Activated naive CD4-positive, alpha-beta T cell treated with anti-CD3 and anti-CD28 coated beads, Interleukin-2, amount 50 U/mL, for 72 hours (primary cell): ENCODE results near the gene PNMA5. TPM values are rescaled to one million over a fixed set of nuclear protein-coding genes. Genes with fewer than 3 reads are reported as not detected.
"Not testable (repeated sequence)": the region's sequence is repeated elsewhere in the genome, so short reads cannot be mapped to it uniquely, and the experiment has no call there.

Experiments used
- ATAC-seq, 2 donors: fragments of 150-1000 bp; cut with Tn5 transposase; 2 replicates each; pipeline ENCODE4 v1.10.0; 2021; ENCODE audit warnings: mild to moderate bottlenecking in 2 of 2, moderate library complexity in 2 of 2
- DNase-seq, 2 donors: peaks; one replicate each; pipeline ENCODE4 v3.0.0; 2021 to 2022; ENCODE audit warnings: low spot score in 2 of 2
- H3K27ac Mint-ChIP-seq, 2 donors: one replicate each; pipeline ENCODE4 v1.8.0; 2022; ENCODE audit warnings: mild to moderate bottlenecking in 2 of 2, mixed read lengths in 2 of 2
- H3K36me3 Mint-ChIP-seq, 2 donors: one replicate each; pipeline ENCODE4 v1.8.0; 2022; ENCODE audit warnings: mixed read lengths in 2 of 2
- H3K9me3 Mint-ChIP-seq, 2 donors: one replicate each; pipeline ENCODE4 v1.8.0; 2022; ENCODE audit warnings: mixed read lengths in 2 of 2
- total RNA-seq, 2 donors: library from RNA; stranded (reverse); gene quantifications; one replicate each; pipeline ENCODE4 v1.2.3, GENCODE V29; 2022

PNMA5 gene
- total RNA-seq, 2 donors from 2014 or later, result not detected

DNA sequence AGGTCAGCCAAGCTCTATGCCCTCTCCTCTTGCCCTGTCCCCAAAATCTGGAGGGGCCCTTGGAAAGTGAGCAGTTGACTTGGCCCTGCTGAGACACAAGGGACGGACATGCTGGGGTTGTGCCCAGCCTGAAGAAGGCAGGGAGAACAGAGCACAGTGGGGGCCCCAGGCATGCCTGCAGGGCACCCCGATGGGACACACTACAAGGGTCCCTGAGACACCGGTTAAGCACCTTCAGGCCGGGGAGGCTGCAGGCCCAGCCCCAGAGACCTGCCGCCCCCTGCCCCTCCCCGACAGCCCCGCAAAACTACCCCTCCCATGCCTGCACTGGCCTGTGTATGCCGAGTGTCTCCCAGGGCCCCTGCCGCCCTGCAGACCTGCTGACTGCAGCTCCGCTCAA, 6.8 kb downstream of the PNMA5 start:
- not testable (repeated sequence) for H3K9me3 Mint-ChIP-seq, DNase-seq, H3K27ac Mint-ChIP-seq, ATAC-seq, H3K36me3 Mint-ChIP-seq

DNA sequence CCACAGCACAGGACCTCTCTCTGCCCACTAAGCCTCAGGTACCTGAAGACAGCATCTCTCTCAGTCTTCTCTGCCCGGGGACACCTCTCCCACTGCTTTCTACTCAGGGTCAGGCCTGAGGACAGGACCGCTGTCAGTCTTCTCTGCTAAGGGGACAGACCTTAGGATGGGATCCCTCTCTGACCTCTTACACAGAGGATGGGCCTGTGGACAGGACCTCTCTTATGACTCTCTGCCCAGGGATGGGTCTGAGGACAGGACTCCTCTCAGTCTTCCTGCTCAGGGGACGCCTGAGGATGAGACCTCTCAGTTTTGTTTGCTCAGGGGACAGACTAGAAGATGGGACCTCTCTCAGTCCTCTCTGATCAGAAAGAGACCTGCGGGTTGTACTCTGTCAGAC, 8.5 kb downstream of the PNMA5 start:
- not testable (repeated sequence) for H3K27ac Mint-ChIP-seq, ATAC-seq, H3K36me3 Mint-ChIP-seq, DNase-seq, H3K9me3 Mint-ChIP-seq

DNA sequence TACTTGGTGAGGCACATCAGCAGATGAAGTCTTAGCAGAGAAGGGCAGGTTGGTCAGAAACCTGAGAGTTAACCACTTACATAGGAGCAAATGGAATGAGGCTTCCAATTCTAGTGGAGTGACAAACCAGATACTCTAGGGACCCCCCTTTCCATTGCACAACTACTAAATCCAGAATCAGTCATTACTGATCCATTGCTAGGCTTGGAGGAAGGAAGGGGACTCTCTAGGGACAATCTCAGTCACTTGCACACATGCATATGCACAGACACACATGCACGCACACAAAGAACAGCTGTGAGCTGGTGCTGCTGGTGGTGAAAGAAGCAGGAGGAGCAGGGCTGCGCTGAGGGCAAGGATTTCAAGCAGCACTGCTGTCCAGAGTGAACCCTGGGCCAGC, 25.7 kb downstream of the PNMA5 start:
- ATAC-seq, result no peak
- no peak for DNase-seq
- Mint-ChIP-seq H3K9me3 (no peaks in the 10 kb centered on the region), H3K27ac (no peak overlapping the region), H3K36me3 (no peaks in the 10 kb centered on the region)

DNA sequence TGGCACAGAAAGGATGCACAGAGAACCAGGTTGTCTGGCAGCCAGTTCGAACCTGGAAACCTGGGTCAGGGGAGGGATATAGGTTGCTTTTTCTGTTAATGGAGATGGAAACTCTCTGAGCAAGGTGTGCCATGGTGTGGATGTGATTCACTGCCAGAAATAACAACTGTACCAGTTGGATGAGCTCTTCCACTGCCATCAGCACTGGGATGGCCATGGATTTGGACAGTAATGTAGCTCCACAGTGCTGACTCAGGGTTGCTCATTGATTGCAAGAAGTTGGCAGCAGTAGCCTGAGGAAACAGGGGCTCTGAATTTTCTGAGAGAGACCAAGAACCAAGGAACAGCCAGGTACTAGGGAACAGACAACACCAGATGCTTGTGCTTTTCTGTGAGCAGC, 33.8 kb downstream of the PNMA5 start:
- no peak for ATAC-seq
- no peaks in the 10 kb centered on the region for H3K36me3 Mint-ChIP-seq
- no peak overlapping the region for H3K27ac Mint-ChIP-seq
- H3K9me3 Mint-ChIP-seq, result no peaks in the 10 kb centered on the region
- DNase-seq, result no peak

GRCh38 chrX:152959626-152960025, 34.3 kb downstream of the PNMA5 start:
- H3K9me3 Mint-ChIP-seq, result no peaks in the 10 kb centered on the region
- peak overlapping the region in 1 of 2 donors; percentile 91 for H3K27ac Mint-ChIP-seq
- H3K36me3 Mint-ChIP-seq, result no peaks in the 10 kb centered on the region
- ATAC-seq, result no peak
- DNase-seq, result no peak

DNA sequence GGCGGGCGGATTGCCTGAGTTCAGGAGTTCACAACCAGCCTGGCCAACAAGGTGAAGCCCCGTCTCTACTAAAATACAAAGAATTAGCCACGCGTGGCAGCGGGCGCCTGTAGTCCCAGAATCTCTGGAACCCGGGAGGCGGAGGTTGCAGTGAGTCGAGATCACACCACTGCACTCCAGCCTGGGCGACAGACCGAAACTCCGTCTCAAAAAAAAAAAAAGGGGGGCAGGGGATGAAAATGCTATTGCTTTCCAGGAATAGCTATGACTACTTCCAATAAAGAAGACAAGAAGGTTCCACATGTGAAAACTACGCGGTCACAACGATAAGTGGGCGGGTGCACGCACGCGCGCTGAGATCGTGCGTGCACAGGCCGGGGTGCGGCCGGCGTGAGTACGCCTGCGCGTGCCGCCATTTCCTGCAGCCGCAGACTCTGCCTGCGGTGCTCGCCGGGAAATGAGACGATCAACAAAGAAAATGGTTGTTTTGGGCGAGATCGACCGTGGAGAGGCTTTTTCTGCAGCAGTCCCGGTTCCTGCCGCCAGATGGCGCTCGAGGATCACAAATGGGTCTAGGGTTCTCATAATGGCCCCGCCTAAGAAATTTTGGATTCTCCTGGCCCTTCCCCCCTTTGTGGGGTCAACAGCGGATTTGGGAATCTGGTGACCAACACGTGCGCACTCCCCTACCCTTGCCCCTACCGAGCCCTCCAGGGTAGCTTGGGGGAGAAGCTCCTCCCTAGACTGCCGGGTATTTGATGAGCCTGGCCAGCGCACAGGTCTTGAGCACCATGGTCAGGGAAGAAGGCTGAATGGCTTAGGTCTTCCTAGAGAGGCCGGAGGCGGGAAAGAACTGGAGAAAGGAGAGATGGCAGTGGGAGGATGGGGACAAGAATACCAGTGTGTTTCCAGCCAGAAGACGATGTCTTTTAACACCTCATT, 35.1 kb downstream of the PNMA5 start:
- DNase-seq (peak; percentile 89), ATAC-seq (peak; percentile 94 to 96)
- no peaks in the 10 kb centered on the region for H3K9me3 Mint-ChIP-seq
- H3K27ac Mint-ChIP-seq, result peak overlapping the region; percentile 88 to 91
- H3K36me3 Mint-ChIP-seq, result no peaks in the 10 kb centered on the region

- ATAC-seq (peak in 1 of 2 donors; percentile 5), DNase-seq (no peak)
- H3K27ac Mint-ChIP-seq, result peak overlapping the region; percentile 88 to 91
- H3K36me3 Mint-ChIP-seq, result no peaks in the 10 kb centered on the region
- no peaks in the 10 kb centered on the region for H3K9me3 Mint-ChIP-seq
Measured at GRCh38 chrX:152958047-152958446, 35.9 kb downstream of the PNMA5 start.

GRCh38 chrX:152950786-152951185, 43.1 kb downstream of the PNMA5 start:
- Mint-ChIP-seq H3K36me3 (no peaks in the 10 kb centered on the region), H3K9me3 (no peaks in the 10 kb centered on the region), H3K27ac (no peak overlapping the region)
- DNase-seq (no peak), ATAC-seq (no peak)

- H3K9me3 Mint-ChIP-seq, result no peaks in the 10 kb centered on the region
- H3K27ac Mint-ChIP-seq, result no peak overlapping the region
- DNase-seq, result no peak
- no peak for ATAC-seq
- H3K36me3 Mint-ChIP-seq, result no peaks in the 10 kb centered on the region
Measured at GRCh38 chrX:152949114-152949513, 44.8 kb downstream of the PNMA5 start.

DNA sequence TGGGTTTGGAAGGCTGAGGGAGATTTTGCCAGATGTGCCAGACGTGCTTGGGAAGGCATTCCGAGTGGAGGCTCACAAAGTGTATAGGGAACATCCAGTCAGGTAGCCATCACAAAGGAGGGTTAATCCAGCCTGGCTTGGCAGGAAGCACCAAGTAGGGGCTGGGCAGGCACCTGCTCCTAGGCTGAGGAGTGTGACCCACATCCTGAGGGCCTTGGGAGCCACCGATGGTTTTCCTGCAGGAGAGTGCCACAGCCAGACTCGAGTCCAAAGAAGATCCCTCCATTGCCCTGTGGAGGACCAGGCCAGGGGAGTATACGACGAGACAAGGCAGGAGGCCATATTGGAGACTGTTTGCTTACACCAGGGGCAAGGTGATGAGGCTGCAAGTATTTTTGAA, 47.2 kb downstream of the PNMA5 start:
- Mint-ChIP-seq H3K9me3 (no peaks in the 10 kb centered on the region), H3K36me3 (no peaks in the 10 kb centered on the region)
- ATAC-seq, result no peak

GRCh38 chrX:152945021-152945979, 48.6 kb downstream of the PNMA5 start:
- DNase-seq, result no peak
- ATAC-seq, result no peak
- Mint-ChIP-seq H3K9me3 (no peaks in the 10 kb centered on the region), H3K36me3 (no peaks in the 10 kb centered on the region), H3K27ac (peak overlapping the region in 1 of 2 donors; percentile 50)

More for the DNA sequence above, 47.2 kb downstream of the PNMA5 start:
- no peak overlapping the region for H3K27ac Mint-ChIP-seq
- DNase-seq, result no peak

DNA sequence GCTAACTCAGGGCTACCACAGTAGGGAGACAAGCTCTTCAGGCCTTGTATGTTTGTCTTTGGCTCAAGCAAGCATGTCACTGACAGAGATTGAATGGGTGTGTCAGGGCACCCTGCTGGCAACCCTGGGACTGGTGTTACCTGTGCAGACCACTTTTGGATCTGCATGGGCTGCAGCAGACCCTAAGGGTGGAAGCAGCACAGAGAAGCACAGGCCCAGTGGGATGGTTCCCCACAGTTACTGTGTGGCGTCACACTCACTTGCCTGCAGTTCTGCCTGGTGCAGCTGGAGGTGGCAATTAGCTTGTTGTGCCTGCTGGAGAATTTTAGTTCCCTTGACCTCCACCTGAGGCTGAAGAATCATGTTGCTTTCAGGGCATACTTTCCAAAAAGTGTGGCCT, 50.1 kb downstream of the PNMA5 start:
- no peaks in the 10 kb centered on the region for H3K36me3 Mint-ChIP-seq
- no peaks in the 10 kb centered on the region for H3K9me3 Mint-ChIP-seq
- ATAC-seq, result no peak
- no peak for DNase-seq
- H3K27ac Mint-ChIP-seq, result no peak overlapping the region

- DNase-seq (peak in 1 of 2 donors; percentile 4), ATAC-seq (peak in 1 of 2 donors; percentile 18)
- Mint-ChIP-seq H3K27ac (peak overlapping the region in 1 of 2 donors; percentile 94), H3K9me3 (no peaks in the 10 kb centered on the region), H3K36me3 (no peaks in the 10 kb centered on the region)
Measured at GRCh38 chrX:152942077-152942442, 51.9 kb downstream of the PNMA5 start.

DNA sequence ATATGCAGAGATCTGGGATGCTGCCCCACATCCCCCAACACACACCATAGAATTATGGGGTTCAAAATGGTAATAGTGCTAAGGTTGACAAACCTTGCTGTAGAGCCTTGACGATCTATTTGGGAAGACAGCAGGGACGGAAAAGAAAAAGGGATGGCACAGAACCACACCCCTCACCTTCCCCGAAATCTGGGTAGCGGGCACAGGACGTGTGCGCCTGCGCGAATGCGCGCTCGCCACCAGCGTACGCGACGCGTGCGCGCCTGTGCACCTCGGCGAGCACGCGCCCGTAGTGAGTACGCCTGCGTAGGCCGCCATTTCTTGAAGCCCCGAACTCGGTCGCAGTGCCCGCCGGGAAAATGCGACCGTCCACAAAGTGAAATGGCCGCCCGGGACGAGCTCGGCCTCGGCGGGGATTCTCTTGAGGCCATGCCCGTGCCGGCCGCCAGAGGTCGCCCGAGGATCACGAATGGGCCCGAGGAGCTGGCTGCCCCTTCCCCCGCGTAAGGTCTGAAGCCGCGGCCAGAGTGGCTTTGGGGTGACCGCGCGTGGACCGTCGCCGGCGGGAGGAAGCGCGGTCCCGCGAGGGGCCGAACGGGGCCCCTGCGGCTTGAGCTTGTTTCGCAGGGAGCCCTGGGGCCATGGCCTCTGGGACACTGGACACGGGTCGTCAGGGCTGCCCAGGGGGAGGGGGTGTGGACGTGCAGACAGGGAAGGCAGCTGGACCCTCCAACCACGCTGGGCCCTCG, 52.4 kb downstream of the PNMA5 start:
- peak; percentile 88 to 97 for ATAC-seq

More for the DNA sequence above, 52.4 kb downstream of the PNMA5 start:
- Mint-ChIP-seq H3K9me3 (no peaks in the 10 kb centered on the region), H3K36me3 (no peaks in the 10 kb centered on the region), H3K27ac (peak overlapping the region; percentile 94 to 96)
- DNase-seq, result peak; percentile 85 to 89
